ENCODE results near the gene ZNF385A. TPM values are rescaled to one million over a fixed set of nuclear protein-coding genes. Genes with fewer than 3 reads are reported as not detected.

ZNF385A gene
- total and polyA plus RNA-seq, 9 of the 15 experiments (the other 6 are each of a cell fraction or from before 2014, with no cell fraction given) = 1.0 to 111 (median 7.7) TPM

- peak; percentile 85 for TF ChIP-seq ZNF644 (tag; IDR thresholded peaks at IDR 0.05; ENCODE audit: low read depth)
- TF ChIP-seq FUS (optimal IDR thresholded peaks at IDR 0.05; ENCODE audit: low read depth, low read length) = no peak
- TF ChIP-seq ZNF395 (CRISPR knock-in tag; IDR thresholded peaks at IDR 0.05) = peak; percentile 89; the same call in 1 of the 2 replicates
- no peak for TF ChIP-seq RBBP5 (IDR thresholded peaks at IDR 0.05; ENCODE audit: borderline replicate concordance, insufficient read depth, low read length, poor library complexity, severe bottlenecking)
- TF ChIP-seq MYNN (IDR thresholded peaks at IDR 0.05) = peak; percentile 67
- TF ChIP-seq MYNN (CRISPR knock-in tag; IDR thresholded peaks at IDR 0.05) = no peak
- TF ChIP-seq ZNF717 (CRISPR knock-in tag; IDR thresholded peaks at IDR 0.05) = no peak
- TF ChIP-seq ZBTB8A (IDR thresholded peaks at IDR 0.05; ENCODE audit: partially characterized antibody) = no peak
- peak; percentile 68 for TF ChIP-seq ZNF766 (CRISPR knock-in tag; conservative IDR thresholded peaks at IDR 0.05)
- TF ChIP-seq ZBTB43 (CRISPR knock-in tag; IDR thresholded peaks at IDR 0.05) = peak; percentile 87; the same call in 1 of the 2 replicates
- no peak for TF ChIP-seq PRPF4 (IDR thresholded peaks at IDR 0.05; ENCODE audit: insufficient read depth, low read depth, low read length, poor library complexity, severe bottlenecking)
- TF ChIP-seq ZKSCAN1 (IDR thresholded peaks at IDR 0.05; ENCODE audit: low read depth, low read length) = peak; percentile 57; the same call in 1 of the 2 replicates
- TF ChIP-seq AFF4 (CRISPR knock-in tag; IDR thresholded peaks at IDR 0.05) = peak; percentile 68
- no peak for TF ChIP-seq ETS2 (tag; IDR thresholded peaks at IDR 0.05; ENCODE audit: borderline replicate concordance, poor library complexity, severe bottlenecking)
- TF ChIP-seq NCOR1 (IDR thresholded peaks at IDR 0.05) = peak; percentile 79
- TF ChIP-seq TGIF2 (CRISPR knock-in tag; IDR thresholded peaks at IDR 0.05) = no peak
- no peak for TF ChIP-seq CHD4 (IDR thresholded peaks at IDR 0.05; ENCODE audit: insufficient read depth, insufficient replicate concordance, low read depth, low read length, poor library complexity, severe bottlenecking)
Observed at GRCh38 chr12:54358945-54359761, 25.4 kb downstream of the ZNF385A start (continued).
